GM19455 (cell line): Measurements from ENCODE around the gene EPN2.

Experiments used
- ATAC-seq: cut with Tn5 transposase; IDR thresholded peaks from one replicate; pipeline ENCODE4 v1.9.1; 2021; ENCODE audit not compliant: unreplicated experiment

Gene EPN2

DNA sequence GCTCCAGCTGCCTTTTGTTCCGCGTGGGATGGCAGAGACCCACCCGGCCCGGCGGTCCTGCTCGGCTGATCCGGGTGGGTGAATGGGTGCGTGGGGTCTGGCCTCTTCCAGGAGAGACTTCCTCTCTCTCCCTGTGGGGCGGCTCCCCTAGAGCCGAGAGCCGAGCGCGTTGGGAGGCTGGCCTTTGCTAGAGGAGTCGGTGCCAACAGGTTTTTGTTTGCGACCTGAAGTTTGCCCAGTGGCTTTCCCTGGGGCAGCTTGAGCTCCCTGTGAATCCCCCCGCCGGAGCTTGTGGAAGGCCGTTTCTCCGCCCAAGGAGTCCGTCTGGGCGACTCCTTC is 970 bp downstream of the EPN2 start:
- no peak for ATAC-seq

DNA sequence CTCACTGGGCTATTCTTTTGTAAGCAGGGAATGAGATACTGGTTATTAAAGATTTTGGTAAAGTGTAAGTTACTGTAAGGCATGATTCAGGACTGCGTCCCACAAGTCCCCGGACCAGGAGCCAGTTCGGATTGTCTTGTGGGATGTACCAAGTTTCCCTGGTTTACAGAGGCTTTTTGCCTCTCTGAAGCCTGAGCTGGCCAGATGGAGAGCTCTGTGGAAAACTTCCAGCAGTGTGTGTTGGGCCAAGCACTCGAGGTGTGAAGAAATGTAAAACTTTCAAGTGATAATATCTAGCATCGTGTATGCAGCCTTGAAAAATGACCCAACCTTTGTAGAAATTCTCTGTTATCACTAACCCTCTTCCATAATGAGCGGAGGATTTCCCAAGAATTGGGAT is 2.4 kb downstream of the EPN2 start:
- ATAC-seq = no peak

DNA sequence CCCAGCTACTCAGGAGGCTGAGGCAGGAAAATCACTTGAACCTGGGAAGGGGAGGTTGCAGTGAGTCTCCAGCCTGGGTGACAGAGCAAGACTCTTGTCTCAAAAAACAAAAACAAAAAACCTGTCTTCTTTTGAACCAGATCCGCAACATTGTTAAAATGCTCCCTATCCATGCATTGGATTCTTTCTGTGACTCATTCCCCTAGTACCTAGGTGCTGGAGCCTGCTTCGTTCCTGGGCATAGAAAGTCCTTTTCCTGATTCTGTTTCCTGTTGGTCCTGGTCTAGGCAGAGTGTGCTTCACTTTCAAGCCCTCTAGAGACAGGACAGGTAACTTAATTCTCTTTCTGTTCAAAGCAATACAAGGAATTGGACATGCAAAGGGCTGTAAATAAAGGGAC is 5.2 kb downstream of the EPN2 start:
- ATAC-seq = no peak

DNA sequence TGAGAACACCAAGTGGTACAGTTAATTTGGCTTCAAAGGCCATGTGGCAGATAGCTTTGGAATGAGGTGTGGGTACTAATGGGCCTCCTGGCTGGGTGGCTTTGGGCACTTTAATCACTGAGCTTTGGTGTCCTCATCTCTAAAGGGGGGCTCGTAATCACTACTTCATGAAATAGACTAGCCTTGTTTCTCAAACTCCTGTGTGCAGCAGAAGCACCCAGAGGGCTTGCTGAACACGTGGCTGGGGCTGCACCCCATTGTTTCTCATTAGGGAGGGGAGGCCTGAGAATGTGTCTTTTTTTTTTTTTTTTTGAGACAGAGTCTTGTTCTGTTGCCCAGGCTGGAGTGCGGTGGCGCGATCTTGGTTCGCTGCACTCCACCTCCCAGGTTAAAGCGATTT is 5.8 kb downstream of the EPN2 start:
- ATAC-seq = no peak

DNA sequence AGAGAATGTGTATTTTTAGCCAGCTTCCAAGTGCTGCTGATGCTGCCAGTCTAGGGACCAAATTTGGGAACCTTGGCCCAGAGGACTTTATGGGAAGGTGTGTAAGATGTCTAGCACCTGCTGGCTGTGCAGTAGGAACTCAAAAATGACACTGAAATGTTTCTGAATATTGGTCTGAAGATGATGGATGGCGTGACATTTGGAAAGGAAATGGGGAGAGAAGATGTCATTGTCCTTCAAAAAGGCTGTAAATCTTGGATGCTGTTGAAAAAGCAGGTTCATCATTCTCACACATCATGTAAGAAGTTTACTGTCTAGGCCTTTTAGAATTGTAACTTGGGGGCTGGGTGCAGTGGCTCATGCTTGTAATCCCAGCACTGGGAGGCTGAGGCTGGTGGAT is 6.7 kb downstream of the EPN2 start:
- ATAC-seq = no peak

DNA sequence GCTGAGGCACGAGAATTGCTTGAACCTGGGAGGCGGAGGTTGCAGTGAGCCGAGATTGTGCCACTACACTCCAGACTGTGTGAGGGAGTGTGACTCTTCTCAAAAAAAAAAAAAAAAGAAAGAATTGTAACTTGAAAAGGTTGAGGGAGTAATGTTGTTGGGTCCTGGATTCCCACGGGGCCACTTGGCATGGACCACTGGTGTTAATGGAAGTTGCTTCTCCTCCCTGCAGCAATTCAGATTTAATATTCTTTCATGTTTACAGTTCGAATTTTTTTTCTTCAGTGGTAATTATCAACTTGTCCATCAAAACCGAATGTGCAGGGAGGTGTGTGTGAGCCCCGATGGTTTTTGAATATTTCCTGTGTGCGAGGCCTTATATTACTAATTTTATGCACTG is 7.2 kb downstream of the EPN2 start:
- ATAC-seq = no peak

DNA sequence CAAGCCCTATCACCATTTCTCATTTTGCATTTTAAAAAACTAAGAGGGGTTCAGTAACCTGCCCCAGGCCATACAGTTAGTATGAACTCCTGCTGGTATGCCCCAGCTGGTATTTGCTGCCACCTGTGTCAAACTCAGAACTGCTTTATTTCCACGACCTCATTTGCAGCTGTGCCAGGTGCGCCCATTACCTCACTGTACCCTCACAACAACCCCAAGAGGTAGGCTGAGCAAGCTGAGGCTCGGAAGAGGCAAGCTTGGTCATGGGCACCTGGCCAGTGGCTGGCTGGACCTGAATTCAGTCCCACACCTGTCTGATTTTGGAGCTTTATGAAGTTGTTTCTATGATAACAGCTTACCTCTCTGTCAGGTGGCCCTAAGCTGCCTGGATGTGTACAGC is 7.6 kb downstream of the EPN2 start:
- no peak for ATAC-seq

DNA sequence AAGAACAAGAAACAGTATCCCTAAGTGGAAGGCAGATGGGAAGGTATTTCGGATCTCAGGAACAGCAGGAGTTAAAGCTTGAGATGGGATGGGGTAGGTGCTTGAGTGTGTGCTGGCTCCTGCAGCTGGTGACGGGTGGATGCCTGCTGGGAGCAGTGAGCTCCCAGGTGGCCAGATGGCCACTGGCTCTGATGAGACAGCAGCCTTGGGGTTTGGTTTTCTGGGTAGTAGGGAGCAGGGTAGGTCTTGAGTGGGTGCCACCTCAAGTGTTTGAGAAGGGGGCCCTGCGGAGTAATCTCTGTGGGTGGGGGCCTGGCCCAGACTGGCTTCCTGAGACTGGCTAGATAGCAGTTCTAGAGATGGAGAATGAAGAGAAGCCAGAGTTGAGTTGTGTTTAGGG is 10.3 kb downstream of the EPN2 start:
- no peak for ATAC-seq

DNA sequence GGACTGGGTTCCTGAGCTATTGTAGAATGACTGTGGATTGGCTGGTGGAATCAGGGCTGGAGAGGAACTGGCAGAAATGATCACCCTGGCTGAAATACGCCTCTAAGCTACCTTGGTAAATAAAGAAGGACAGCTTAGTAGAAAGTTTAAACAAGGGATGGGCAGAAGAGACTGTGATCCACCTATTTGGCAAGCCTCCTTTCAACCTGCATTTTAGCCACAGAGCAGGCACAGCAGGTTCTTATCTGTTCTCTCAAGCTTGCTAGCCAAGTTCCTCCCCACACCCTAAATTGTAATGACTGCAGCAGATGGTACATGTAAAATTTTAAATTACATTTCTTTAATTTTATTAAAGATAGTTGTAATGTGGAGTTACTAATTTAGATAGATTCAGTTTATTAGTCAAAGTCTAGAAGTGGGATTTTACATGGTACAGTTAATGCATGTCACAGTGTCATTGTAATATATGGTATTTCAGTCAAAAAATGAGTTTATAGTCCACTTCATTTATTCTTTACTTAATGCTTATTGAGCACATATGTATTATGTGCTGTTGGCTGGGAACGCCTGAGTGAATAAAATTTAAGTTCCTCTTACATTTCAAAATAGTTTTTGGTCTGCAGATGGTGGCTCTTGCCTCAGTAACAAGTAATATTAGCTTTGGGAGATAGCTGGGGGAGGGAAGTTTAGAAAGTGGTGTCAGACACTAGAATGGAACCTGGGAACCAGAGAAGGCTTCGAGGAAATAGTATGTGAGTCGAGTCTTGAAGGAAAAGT is 11.2 kb downstream of the EPN2 start:
- no peak for ATAC-seq

DNA sequence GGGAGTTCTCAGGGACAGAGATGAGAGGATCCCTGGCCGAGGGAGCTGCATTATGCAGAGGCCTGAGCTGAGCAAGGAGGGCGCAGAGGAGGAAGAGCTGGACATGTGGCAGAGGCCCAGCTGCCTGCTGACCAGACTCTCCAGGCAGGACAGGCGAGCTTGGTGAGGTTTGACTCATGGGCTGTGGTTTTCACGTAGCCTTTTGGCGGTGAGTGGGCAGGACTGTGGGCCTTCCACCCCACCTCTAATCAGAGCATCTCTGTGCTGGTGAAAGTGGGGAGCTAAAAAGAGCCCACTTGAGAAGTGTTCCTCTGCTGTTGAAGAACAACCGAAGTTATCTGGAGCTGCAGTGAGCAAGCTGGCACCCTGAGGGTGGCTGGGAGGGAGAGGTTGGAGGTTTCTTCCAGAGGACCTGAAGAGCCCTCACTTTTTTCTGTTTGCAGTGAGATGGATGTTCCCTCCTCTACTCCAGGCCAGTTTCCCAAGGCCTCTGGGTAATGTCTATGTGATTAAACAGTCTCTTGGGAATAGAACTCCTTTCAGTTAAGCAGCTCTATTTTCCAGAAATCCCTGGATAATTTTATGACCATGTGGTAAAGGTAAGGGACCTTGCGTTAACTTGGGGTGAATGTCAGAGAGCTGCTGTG is 11.9 kb downstream of the EPN2 start:
- no peak for ATAC-seq

DNA sequence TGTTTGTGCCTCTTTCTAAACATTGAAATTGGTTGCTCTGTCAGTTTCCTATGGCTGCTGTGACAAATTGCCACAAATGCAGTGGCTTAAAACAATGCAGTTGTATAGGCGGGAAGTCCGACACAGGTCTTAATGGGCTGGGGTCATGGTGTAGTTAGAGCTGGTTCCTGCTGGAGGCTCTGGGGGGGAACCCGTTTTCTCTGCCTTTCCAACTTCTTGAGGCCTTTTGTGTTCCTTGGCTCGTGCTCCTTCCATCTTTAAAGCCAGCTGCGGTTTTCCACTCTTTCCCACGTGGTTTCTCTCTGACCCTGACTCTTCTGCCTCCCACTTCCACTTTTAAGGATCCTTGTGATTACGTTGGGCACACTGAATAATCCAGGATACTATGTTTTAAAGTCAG is 12.5 kb downstream of the EPN2 start:
- ATAC-seq = no peak

DNA sequence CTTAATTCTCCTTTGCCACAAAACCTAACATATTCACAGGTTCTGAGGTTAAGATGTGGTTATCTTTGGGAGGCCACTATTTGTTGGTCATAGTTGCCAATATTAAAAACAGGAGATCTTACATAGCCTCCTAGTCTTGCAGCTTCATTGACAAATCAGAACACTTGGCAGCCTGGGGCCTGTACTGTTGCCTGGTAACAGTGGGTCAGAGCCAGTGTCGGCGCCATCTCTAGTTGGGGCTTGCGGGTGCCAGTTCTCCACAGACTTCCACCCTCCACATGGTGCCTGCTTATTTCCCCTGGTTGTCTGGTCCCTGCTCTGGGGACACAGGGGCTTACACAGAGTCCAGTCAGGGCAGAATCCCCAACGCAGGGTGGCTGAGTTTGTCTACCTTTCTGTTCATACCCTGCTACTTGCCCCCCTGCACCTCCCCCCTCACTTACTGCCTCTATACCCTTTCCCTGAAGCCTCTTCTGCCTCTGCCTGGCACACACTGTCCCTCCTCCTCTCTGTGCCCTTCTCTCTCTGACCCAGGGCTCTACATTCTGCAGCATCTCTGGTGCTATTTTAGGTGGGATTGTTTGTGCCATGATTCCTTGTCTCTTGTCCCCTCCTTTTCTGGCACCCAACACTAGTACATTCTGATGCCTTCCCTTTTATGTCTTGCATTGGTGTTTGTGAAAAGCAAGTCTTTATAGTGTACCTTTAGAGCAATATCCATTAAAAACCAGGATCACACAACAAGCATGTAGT is 13.4 kb downstream of the EPN2 start:
- no peak for ATAC-seq

DNA sequence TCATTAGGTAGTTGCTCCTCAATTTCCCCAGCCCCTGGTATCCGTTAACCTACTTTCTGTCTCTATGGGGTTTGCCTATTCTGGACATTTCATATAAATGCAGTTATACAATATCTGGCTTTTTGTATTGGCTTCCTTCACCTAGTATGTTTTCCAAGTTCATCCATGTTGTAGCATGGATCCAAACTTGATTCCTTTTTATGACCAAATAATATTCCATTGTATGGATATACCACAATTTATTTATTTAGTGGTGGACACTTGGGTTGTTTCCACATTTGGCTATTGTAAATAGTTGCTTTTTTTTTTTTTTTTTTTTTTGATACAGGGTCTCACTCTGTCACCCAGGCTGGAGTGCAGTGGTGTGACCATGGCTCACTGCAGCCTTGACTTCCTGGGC is 15.9 kb downstream of the EPN2 start:
- no peak for ATAC-seq

DNA sequence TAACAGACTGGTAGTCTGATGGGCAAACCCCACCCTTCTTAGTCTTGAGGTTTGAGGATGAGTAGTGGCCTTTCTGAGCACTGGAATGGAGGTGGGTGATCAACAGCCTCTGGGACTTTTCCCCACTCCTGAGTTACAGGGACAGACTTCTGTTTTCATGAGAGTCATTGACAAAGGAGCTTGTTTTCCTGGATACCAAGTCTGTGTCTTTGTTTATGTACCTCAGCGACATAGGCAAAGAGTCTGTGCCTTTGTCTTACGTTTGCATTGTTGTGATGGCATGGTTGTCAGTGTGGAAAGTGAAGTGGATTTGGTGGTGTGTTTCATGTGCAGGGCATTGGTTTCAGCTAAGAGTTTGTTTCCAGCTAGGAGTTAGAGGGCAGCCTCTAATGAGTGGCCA is 17.5 kb downstream of the EPN2 start:
- ATAC-seq = no peak

DNA sequence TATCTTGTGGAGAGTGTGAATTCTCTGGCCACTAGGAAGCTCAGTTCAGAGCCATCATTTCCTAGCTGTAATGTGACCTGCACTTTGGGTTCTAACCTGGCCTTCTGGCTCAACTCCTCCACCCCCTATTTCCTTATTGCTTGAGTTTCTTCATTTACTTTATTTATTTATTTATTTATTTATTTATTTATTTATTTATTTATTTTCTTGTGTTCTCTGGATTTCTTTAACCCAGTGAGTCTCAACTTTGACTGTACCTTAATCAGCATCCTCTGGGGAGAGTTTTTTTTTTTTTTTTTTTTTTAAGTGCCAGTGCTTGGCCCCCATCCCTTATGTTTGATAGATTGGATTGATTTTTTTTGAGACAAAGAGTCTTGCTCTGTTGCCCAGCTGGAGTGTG is 18.1 kb downstream of the EPN2 start:
- ATAC-seq = no peak

DNA sequence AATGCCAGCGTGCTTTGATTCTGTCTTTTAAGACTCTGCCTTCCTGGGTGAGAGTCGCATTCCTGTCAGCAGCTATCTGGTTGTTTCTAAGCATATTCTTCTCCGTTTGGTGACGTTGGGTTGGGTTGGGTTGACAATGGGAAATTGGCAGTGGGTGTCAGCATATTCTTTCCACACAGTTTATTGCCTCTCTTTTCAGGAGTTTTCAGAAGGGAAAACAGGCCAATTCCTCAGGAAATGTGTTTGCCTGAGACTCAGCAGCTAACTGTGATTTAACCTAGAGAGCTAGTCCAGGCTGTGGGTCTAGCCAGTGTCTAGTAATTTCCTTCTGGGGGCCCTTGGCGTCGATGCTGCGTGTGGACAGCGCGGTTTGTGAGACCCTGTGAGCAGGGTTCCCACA is 21.2 kb downstream of the EPN2 start:
- no peak for ATAC-seq

DNA sequence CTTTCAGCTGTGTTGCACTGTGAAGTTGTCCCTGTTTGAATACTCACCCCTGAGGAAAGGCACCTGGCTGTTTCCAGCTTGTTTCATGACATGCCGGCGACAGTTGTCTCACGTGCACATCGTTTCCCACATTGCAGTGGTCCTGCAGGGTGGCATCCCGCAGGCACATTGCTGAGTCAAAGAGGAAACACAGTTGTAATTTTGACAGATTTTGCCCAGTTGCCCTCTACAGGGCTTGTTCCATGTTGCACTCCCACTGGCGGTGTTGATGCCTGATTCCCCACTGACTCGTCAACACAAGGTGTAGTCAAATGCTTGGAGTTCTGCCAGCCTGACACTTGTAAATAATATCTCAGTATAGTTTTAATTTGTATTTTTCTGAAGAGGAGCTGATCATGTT is 23.8 kb downstream of the EPN2 start:
- no peak for ATAC-seq

DNA sequence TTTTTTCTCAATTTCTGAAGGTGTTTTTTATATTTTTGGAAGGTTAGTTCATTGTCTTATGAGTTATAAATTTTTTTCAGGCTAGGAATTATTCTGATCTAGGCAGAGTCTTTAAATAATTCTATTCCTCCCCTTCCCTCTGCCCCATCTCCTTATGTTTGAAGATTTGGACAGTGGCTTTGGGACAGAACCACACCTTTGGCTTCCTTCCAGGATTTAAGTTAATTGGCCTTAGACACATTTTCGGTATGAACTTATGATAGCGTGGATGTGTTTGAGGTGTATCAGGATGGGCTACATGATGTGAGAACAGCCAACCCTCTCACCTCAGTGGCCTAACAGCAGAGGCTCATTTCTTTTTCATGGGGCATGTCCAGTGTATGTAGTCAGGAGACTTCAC is 24.3 kb downstream of the EPN2 start:
- ATAC-seq = no peak

DNA sequence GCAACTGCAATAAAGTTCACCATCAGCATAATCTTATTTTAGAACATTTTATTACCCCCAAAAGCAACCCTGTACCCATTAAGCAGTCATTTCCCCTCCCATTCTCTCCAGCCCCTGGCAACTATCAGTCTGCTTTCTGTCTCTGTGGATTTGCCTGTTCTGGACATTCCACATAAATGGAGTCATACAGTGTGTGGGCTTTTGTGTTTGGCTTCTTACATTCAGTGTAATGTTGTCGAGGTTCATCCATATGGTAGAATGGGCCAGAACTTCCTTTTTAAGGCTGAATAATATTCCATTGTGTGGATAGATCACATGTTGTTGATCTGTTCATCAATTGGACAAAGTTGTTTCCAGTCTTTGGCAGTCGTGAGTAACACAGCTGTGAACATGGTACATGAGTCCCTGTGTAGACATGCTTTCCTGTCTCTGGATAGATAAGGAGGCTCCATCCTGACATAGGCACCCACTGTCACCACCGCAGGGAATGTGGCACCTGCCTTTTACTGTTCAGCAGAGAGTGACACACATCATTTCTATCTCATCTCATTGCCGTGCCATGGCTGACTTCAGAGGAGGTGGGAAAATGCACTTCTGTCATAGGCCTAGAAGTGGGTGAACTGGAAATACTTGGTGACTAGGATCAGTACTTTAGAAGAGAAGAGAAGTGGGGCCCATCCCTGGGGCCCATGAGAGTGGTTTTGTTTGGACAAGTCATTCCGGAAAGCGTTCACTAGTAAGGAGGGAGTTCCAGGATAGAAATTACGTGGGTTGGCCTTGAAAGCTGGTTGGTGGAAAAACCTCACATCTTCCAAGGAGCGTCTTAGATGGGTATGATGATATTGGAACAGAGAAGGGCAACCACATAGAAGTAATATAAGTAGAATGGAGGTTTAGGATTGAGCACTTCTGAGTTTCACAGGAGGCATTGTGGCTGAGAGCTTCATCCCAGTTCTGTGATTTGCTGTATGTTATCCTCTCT is 25.8 kb downstream of the EPN2 start:
- ATAC-seq = no peak

DNA sequence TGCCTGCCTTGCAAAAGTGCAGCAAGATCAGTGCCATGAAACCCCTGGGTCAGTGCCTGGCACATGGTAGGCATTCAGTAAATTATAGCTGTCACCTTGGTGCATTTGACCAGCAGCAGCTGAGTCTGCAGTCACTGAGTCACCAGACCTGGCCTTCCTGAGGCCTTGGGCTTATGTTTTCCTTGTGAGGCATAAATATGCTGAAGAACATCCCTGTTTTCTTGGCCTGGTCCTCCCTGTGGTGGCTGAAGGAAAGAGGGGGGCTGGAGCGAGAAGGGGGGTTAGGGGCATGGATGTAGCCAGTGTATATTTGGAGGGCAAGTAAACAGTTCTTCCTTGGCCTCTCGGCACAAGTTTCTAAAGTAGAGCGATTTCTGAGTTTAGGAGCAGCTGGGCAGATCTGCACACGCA is 26.5 kb downstream of the EPN2 start:
- no peak for ATAC-seq

DNA sequence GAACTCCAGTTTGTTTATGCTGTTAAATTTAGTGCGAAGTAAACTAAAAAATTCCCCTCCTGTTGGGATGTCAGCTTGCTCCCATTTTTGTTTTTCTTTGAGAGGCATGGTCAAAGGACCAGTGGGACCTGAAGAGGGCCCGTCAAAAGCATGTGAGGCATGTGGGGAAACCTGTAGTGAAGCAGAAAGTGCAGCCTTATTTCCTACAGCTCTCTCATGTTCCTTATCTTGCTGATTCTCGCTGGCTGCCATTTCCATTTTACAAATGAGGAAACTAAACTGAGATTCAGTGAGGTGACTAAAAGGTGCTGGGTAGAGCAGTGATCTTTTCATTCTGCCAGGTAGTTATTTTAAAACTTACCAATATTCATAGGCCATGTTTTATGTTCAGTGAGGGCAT is 27.1 kb downstream of the EPN2 start:
- no peak for ATAC-seq
